Mucosa of descending colon (tissue), 3 donors: ENCODE data around the gene ARL13A. TPM values are rescaled to one million over a fixed set of nuclear protein-coding genes. Genes with fewer than 3 reads are reported as not detected.

Experiments used
- ATAC-seq: fragments of 200-7000 bp; cut with Tn5 transposase; one replicate; pipeline ENCODE4 v1.9.1; 2020; ENCODE audit warnings: mild to moderate bottlenecking, moderate library complexity
- DNase-seq, 3 donors: peaks; one replicate each; pipeline ENCODE4 v3.0.0-alpha.2; 2020
- H3K36me3 ChIP-seq: fragments of 200-600 bp; one replicate; pipeline ENCODE4 v1.8.0; 2021; ENCODE audit warnings: low read depth, mild to moderate bottlenecking
- H3K4me1 ChIP-seq: fragments of 200-600 bp; one replicate; pipeline ENCODE4 v1.8.0; 2021; ENCODE audit warnings: low read depth, mild to moderate bottlenecking
- H3K4me3 ChIP-seq: fragments of 200-600 bp; one replicate; pipeline ENCODE4 v1.8.0; 2021; ENCODE audit warnings: mild to moderate bottlenecking
- H3K9me3 ChIP-seq: fragments of 200-600 bp; one replicate; pipeline ENCODE4 v1.8.0; 2021; ENCODE audit warnings: mild to moderate bottlenecking
- CTCF ChIP-seq: fragments of 200-600 bp; IDR thresholded peaks from one replicate; pipeline ENCODE4 v1.8.0; 2022; ENCODE audit warnings: antibody characterized with exemption, mild to moderate bottlenecking
- intact Hi-C, 2 donors: fragments of 100-400 bp; cut with DNase I in 1 of 2; cut with micrococcal nuclease in 1 of 2; formaldehyde crosslinking; loops; one replicate each; pipeline versions ENCODE4 v1.11.0 to v1.11.1; 2022; cut with DNase I, micrococcal nuclease
- total RNA-seq, 3 donors: library from RNA; stranded (reverse); fragmentation: NEBNext Ultra II Directional in 2 of 3; extraction: Animal tissue kit (Norgen Biotek cat#: 25700) in 2 of 3; gene quantifications; one replicate each; pipeline versions ENCODE4 v1.2.1 to v1.2.4, GENCODE V29; 2021 to 2023
- donor health status: DM: no; HTN: no; CAD: no; lungs with moderate emphysema.
- donor health status: DM: no; HTN: no; CAD: no.
- donor health status: DM: no; HTN: yes; CAD: no.

Gene ARL13A
- total RNA-seq, 3 donors from 2014 or later, result not detected

DNA sequence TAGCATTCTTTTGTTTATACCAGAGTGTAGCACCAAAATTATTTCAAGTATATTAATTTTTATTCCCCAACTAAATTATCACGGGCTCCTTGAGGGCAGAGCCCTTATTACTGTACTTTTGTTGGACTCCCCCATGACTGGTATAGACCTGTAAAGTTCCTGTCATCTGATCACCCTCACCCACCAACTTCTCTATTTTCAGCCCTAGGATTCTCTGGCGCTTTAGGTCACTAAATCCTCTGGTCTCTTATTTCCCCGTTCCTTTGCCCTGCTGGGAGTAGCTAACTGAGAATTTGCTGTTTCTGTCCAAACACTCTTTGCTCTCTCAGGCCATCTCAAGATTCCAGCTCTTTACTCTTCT, 37.6 kb upstream of the ARL13A start:
- no peak for TF ChIP-seq CTCF
- H3K4me3 ChIP-seq, result no peak overlapping the region
- no peaks in the 10 kb centered on the region for H3K36me3 ChIP-seq
- H3K4me1 ChIP-seq, result no peaks in the 10 kb centered on the region
- H3K9me3 ChIP-seq, result no peaks in the 10 kb centered on the region
- DNase-seq (no peak), ATAC-seq (no peak)
- intact Hi-C loops, result no loop called here

GRCh38 chrX:100935767-100936166, 33.7 kb upstream of the ARL13A start:
- DNase-seq (no peak), ATAC-seq (no peak)
- intact Hi-C loops, result no loop called here
- no peaks in the 10 kb centered on the region for H3K36me3 ChIP-seq
- no peaks in the 10 kb centered on the region for H3K4me1 ChIP-seq
- H3K9me3 ChIP-seq, result no peaks in the 10 kb centered on the region
- no peak for TF ChIP-seq CTCF
- no peak overlapping the region for H3K4me3 ChIP-seq

- TF ChIP-seq CTCF, result no peak
- no peak overlapping the region for H3K4me3 ChIP-seq
- H3K36me3 ChIP-seq, result no peaks in the 10 kb centered on the region
- H3K4me1 ChIP-seq, result no peaks in the 10 kb centered on the region
- no peak for ATAC-seq
- DNase-seq, result no peak
- intact Hi-C loops, result no loop called here
- H3K9me3 ChIP-seq, result no peaks in the 10 kb centered on the region
Observed at GRCh38 chrX:100939333-100939732, 30.2 kb upstream of the ARL13A start.

GRCh38 chrX:100944601-100945000, 24.9 kb upstream of the ARL13A start:
- no peak overlapping the region for H3K4me3 ChIP-seq
- ATAC-seq, result no peak
- DNase-seq, result no peak
- intact Hi-C loops, result no loop called here
- TF ChIP-seq CTCF, result no peak
- H3K4me1 ChIP-seq, result no peaks in the 10 kb centered on the region
- no peaks in the 10 kb centered on the region for H3K36me3 ChIP-seq
- no peaks in the 10 kb centered on the region for H3K9me3 ChIP-seq

GRCh38 chrX:100946299-100946927, 23.1 kb upstream of the ARL13A start:
- H3K9me3 ChIP-seq, result no peaks in the 10 kb centered on the region
- no peak for DNase-seq
- no peaks in the 10 kb centered on the region for H3K36me3 ChIP-seq
- H3K4me3 ChIP-seq, result no peak overlapping the region
- no peak for ATAC-seq
- intact Hi-C loops, result no loop called here
- TF ChIP-seq CTCF, result no peak
- no peaks in the 10 kb centered on the region for H3K4me1 ChIP-seq

DNA sequence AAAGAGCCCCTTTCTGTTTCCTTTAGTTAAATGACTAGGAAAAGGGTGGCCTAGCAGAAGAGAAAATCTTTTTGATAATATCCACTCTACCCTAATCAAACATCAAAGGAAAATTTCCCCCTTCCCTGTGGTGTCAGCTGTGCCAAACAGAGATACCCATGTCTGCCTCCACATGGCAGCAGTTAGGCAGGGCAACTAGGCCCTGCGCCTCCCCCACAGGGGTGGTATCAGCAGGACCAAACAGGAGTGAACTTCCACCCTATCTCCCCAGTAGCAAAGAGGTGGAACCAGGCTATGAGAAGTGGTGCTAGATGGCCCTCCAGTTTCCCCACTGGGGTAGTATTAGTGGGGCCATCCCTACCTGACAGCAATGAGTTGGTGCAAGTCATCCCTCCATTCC, 21.0 kb upstream of the ARL13A start:
- no peaks in the 10 kb centered on the region for H3K36me3 ChIP-seq
- H3K4me3 ChIP-seq, result no peak overlapping the region
- no peaks in the 10 kb centered on the region for H3K4me1 ChIP-seq
- no peak for DNase-seq
- ATAC-seq, result no peak
- no peak for TF ChIP-seq CTCF
- intact Hi-C loops, result no loop called here
- H3K9me3 ChIP-seq, result no peaks in the 10 kb centered on the region
